ENCODE results near the gene FAM20A. TPM values are rescaled to one million over a fixed set of nuclear protein-coding genes. Genes with fewer than 3 reads are reported as not detected.

Gene FAM20A
- total and polyA plus RNA-seq, 4 donors, result 69.7 to 101 (median 79.0) TPM

DNA sequence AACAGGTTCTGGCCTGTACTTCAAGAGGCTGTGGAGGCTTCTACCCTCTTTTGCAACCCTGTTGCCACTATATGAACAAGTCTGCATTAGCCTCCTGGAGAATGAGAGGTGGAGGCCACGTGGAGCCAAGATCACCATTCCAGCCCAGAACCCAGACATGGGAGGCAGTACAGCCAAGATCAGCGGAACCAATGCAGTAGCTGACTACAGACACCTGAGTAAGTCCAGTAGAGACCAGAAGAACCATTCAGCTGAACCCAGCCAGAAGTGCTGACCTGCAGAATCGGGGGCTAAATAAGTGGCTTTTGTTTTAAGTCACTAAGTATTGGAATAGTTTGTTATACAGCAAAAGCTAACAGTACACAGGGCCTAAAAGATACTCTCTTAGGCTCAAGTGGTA, 12.1 kb downstream of the FAM20A start:
- TF ChIP-seq, protein P1, sequence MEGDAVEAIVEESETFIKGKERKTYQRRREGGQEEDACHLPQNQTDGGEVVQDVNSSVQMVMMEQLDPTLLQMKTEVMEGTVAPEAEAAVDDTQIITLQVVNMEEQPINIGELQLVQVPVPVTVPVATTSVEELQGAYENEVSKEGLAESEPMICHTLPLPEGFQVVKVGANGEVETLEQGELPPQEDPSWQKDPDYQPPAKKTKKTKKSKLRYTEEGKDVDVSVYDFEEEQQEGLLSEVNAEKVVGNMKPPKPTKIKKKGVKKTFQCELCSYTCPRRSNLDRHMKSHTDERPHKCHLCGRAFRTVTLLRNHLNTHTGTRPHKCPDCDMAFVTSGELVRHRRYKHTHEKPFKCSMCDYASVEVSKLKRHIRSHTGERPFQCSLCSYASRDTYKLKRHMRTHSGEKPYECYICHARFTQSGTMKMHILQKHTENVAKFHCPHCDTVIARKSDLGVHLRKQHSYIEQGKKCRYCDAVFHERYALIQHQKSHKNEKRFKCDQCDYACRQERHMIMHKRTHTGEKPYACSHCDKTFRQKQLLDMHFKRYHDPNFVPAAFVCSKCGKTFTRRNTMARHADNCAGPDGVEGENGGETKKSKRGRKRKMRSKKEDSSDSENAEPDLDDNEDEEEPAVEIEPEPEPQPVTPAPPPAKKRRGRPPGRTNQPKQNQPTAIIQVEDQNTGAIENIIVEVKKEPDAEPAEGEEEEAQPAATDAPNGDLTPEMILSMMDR (IDR thresholded peaks at IDR 0.05; ENCODE audit: control extremely low read depth, extremely low read depth), result no peak
- no peak overlapping the region for H3K4me3 ChIP-seq
- H3K36me3 ChIP-seq (ENCODE audit: control insufficient read depth in 4 of 4, insufficient read depth in 4 of 4, low read length in 4 of 4), result peaks cover 0 to 3% (median 0%) of the 10 kb centered on the region in 4 donors
- no peaks in the 10 kb centered on the region for H3K27me3 ChIP-seq (ENCODE audit: control insufficient read depth in 3 of 3, insufficient read depth in 3 of 3, low read length in 2 of 3)
- H3K27ac ChIP-seq (ENCODE audit: low read depth in 1 of 2, low read length in 1 of 2), result no peak overlapping the region
- DNase-seq, result no peak
- 91 to 93% methylated on average over 3 of the region's 3 CpGs for WGBS, 2 donors
- ATAC-seq (ENCODE audit: insufficient read depth, low FRiP score), result no peak
- peaks cover 0 to 17% (median 13%) of the 10 kb centered on the region in 5 donors for H3K4me1 ChIP-seq (ENCODE audit: control insufficient read depth in 5 of 5, insufficient read depth in 5 of 5, low read length in 5 of 5)
- H3K9ac ChIP-seq (ENCODE audit: insufficient read depth in 1 of 2, low read length in 2 of 2), result no peak overlapping the region
- H3K9me3 ChIP-seq (ENCODE audit: control insufficient read depth in 4 of 4, insufficient read depth in 3 of 4, low read length in 3 of 4), result peaks cover 0 to 6% (median 0%) of the 10 kb centered on the region in 4 donors

DNA sequence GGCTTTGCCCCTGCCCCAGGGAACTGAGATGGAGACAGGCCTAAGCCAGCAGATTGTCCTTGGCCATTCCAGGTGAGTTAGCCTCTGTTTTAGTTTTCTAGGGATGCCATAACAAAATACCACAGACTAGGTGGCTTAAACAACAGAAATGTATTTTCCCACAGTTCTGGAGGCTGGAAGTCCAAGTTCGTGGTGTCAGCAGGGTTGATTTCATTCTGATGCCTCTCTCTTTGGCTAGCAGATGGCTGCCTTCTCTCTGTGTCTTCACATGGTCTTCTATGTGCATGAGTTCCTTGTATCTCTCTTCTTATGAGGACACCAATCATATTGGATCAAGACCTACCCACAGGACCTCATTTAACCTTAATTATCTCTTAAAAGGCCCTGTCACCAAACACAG, 12.8 kb downstream of the FAM20A start:
- TF ChIP-seq, protein P1 (IDR thresholded peaks at IDR 0.05; ENCODE audit: control extremely low read depth, extremely low read depth), result no peak
- Histone ChIP-seq H3K27ac (ENCODE audit: low read depth in 1 of 2, low read length in 1 of 2) (no peak overlapping the region), H3K9ac (ENCODE audit: insufficient read depth in 1 of 2, low read length in 2 of 2) (no peak overlapping the region), H3K4me1 (ENCODE audit: control insufficient read depth in 5 of 5, insufficient read depth in 5 of 5, low read length in 5 of 5) (peaks cover 0 to 14% (median 10%) of the 10 kb centered on the region in 5 donors), H3K4me3 (no peak overlapping the region), H3K9me3 (ENCODE audit: control insufficient read depth in 4 of 4, insufficient read depth in 3 of 4, low read length in 3 of 4) (peaks cover 0 to 6% (median 0%) of the 10 kb centered on the region in 4 donors), H3K36me3 (ENCODE audit: control insufficient read depth in 4 of 4, insufficient read depth in 4 of 4, low read length in 4 of 4) (peaks cover 0 to 3% (median 0%) of the 10 kb centered on the region in 4 donors), H3K27me3 (ENCODE audit: control insufficient read depth in 3 of 3, insufficient read depth in 3 of 3, low read length in 2 of 3) (no peaks in the 10 kb centered on the region)
- ATAC-seq (ENCODE audit: insufficient read depth, low FRiP score), result no peak
- DNase-seq, result no peak
- 66 to 85% methylated on average over 1 of the region's 1 CpG for WGBS, 2 donors

DNA sequence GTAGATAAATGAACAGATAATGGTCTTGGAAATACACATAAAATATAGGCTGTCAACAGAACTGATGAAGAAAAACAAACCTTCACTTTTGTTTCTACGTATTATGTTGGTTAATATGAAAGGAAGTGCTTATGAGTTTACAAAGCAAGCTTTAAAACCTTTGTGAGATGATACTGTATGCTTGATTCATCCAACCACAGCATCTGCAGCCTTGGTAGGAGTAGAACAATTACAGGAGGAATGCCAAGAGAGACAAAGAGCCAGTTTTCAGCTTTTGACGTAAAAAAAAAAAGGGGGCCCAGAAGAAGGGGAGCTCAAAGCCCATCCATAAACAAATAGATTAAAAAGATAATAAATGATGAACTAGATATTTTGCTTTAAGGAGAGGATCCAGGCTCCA, 13.3 kb downstream of the FAM20A start:
- Histone ChIP-seq H3K9ac (ENCODE audit: insufficient read depth in 1 of 2, low read length in 2 of 2) (no peak overlapping the region), H3K4me3 (no peak overlapping the region), H3K36me3 (ENCODE audit: control insufficient read depth in 4 of 4, insufficient read depth in 4 of 4, low read length in 4 of 4) (peaks cover 0 to 3% (median 0%) of the 10 kb centered on the region in 4 donors), H3K9me3 (ENCODE audit: control insufficient read depth in 4 of 4, insufficient read depth in 3 of 4, low read length in 3 of 4) (peaks cover 0 to 6% (median 0%) of the 10 kb centered on the region in 4 donors), H3K27me3 (ENCODE audit: control insufficient read depth in 3 of 3, insufficient read depth in 3 of 3, low read length in 2 of 3) (no peaks in the 10 kb centered on the region), H3K27ac (ENCODE audit: low read depth in 1 of 2, low read length in 1 of 2) (no peak overlapping the region), H3K4me1 (ENCODE audit: control insufficient read depth in 5 of 5, insufficient read depth in 5 of 5, low read length in 5 of 5) (peaks cover 0 to 9% (median 7%) of the 10 kb centered on the region in 5 donors)
- no peak for ATAC-seq (ENCODE audit: insufficient read depth, low FRiP score)
- TF ChIP-seq, protein P1 (IDR thresholded peaks at IDR 0.05; ENCODE audit: control extremely low read depth, extremely low read depth), result no peak
- no peak for DNase-seq
- WGBS, 2 donors, result 87 to 89% methylated on average over 2 of the region's 2 CpGs

DNA sequence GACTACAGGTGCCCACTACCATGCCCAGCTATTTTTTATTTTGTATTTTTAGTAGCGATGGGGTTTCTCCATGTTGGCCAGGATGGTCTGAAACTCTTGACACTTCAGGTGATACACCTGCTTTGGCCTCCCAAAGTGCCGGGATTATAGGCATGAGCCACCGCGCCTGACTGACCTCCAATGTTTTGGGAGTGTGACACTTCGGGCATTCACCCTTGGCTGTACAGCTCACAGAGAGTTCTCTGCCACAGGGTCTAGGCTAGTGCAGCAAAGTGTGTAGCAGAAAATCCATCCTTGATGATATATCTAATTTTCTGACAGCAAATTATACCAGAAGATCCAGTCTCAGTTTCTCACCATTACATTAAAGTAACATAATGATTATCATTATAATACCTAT, 14.1 kb downstream of the FAM20A start:
- no peak overlapping the region for H3K4me3 ChIP-seq
- peaks cover 0 to 3% (median 0%) of the 10 kb centered on the region in 4 donors for H3K36me3 ChIP-seq (ENCODE audit: control insufficient read depth in 4 of 4, insufficient read depth in 4 of 4, low read length in 4 of 4)
- peaks cover 0 to 6% (median 0%) of the 10 kb centered on the region in 4 donors for H3K9me3 ChIP-seq (ENCODE audit: control insufficient read depth in 4 of 4, insufficient read depth in 3 of 4, low read length in 3 of 4)
- TF ChIP-seq, protein P1 (IDR thresholded peaks at IDR 0.05; ENCODE audit: control extremely low read depth, extremely low read depth), result no peak
- no peak for DNase-seq
- H3K4me1 ChIP-seq (ENCODE audit: control insufficient read depth in 5 of 5, insufficient read depth in 5 of 5, low read length in 5 of 5), result peaks cover 0 to 14% (median 8%) of the 10 kb centered on the region in 5 donors
- 97 to 98% methylated on average over 5 of the region's 5 CpGs for WGBS, 2 donors
- H3K27ac ChIP-seq (ENCODE audit: low read depth in 1 of 2, low read length in 1 of 2), result no peak overlapping the region
- no peak for ATAC-seq (ENCODE audit: insufficient read depth, low FRiP score)
- no peaks in the 10 kb centered on the region for H3K27me3 ChIP-seq (ENCODE audit: control insufficient read depth in 3 of 3, insufficient read depth in 3 of 3, low read length in 2 of 3)
- no peak overlapping the region for H3K9ac ChIP-seq (ENCODE audit: insufficient read depth in 1 of 2, low read length in 2 of 2)
